A549 (cell line): ENCODE measurements around the gene RAVER1.

Experiments used
- CHD2 ChIP-seq: fragments of 150-350 bp; IDR thresholded peaks from 2 replicates; pipeline ENCODE4 v1.6.1; 2014; ENCODE audit warnings: low read length; ENCODE audit not compliant: partially characterized antibody
- MAX ChIP-seq: IDR thresholded peaks from 2 replicates; pipeline ENCODE4 v1.6.1; 2012
- MAZ ChIP-seq: fragments of 150-350 bp; IDR thresholded peaks from 2 replicates; pipeline ENCODE4 v1.6.1; 2014; ENCODE audit warnings: antibody characterized with exemption, low read depth, low read length, borderline replicate concordance
- PHF8 ChIP-seq: fragments of 200-600 bp; sonication (generic); IDR thresholded peaks from 2 replicates; pipeline ENCODE4 v1.6.1; 2016; ENCODE audit warnings: low read depth, mild to moderate bottlenecking, antibody characterized with exemption, moderate library complexity, borderline replicate concordance
- RNF2 ChIP-seq: fragments of 200-600 bp; sonication (generic); IDR thresholded peaks from 2 replicates; pipeline ENCODE4 v1.6.1; 2016; ENCODE audit warnings: low read depth, mild to moderate bottlenecking, antibody characterized with exemption, moderate library complexity, borderline replicate concordance
- TP53 ChIP-seq: fragments of 250-450 bp; sonication (Bioruptor Pico); IDR thresholded peaks from 2 replicates; pipeline ENCODE4 v1.5.0; 2021; ENCODE audit warnings: mild to moderate bottlenecking, moderate library complexity
- USF2 ChIP-seq: fragments of 450-650 bp; IDR thresholded peaks from 2 replicates; pipeline ENCODE4 v1.6.1; 2014; ENCODE audit warnings: antibody characterized with exemption

- TF ChIP-seq TP53, result no peak
- TF ChIP-seq MAZ, result no peak
- no peak for TF ChIP-seq CHD2
- no peak for TF ChIP-seq MAX
- TF ChIP-seq RNF2, result no peak
- no peak for TF ChIP-seq PHF8
- no peak for TF ChIP-seq USF2
Observed at GRCh38 chr19:10292789-10293636, 40.3 kb downstream of the RAVER1 start.
